GM18861 (cell line): ENCODE results near the gene KANSL1.
"Not testable (repeated sequence)": the region's sequence is repeated elsewhere in the genome, so short reads cannot be mapped to it uniquely, and the experiment has no call there.

ENCODE experiments used
- ATAC-seq: cut with Tn5 transposase; IDR thresholded peaks from one replicate; pipeline ENCODE4 v1.9.1; 2021; ENCODE audit not compliant: unreplicated experiment

KANSL1 gene

GRCh38 chr17:46192439-46193150 lies 634 bp downstream of the KANSL1 start:
- ATAC-seq, result peak; percentile 19

- no peak for ATAC-seq
Observed at GRCh38 chr17:46192189-46192438, 1.1 kb downstream of the KANSL1 start.

GRCh38 chr17:46191322-46192188 lies 1.7 kb downstream of the KANSL1 start:
- no peak for ATAC-seq

- no peak for ATAC-seq
Observed at GRCh38 chr17:46190763-46191162, 2.5 kb downstream of the KANSL1 start.

- not testable (repeated sequence) for ATAC-seq
Observed at GRCh38 chr17:46186827-46187235, 6.4 kb downstream of the KANSL1 start.

- ATAC-seq, result no peak
Observed at GRCh38 chr17:46184696-46185095, 8.5 kb downstream of the KANSL1 start.

- not testable (repeated sequence) for ATAC-seq
Observed at GRCh38 chr17:46183383-46183782, 9.8 kb downstream of the KANSL1 start.

- no peak for ATAC-seq
Observed at GRCh38 chr17:46182961-46183360, 10.3 kb downstream of the KANSL1 start.

GRCh38 chr17:46181940-46182339 lies 11.3 kb downstream of the KANSL1 start:
- ATAC-seq, result no peak

GRCh38 chr17:46181316-46181715 lies 11.9 kb downstream of the KANSL1 start:
- not testable (repeated sequence) for ATAC-seq

GRCh38 chr17:46180892-46181274 lies 12.3 kb downstream of the KANSL1 start:
- no peak for ATAC-seq

GRCh38 chr17:46180185-46180891 lies 12.9 kb downstream of the KANSL1 start:
- not testable (repeated sequence) for ATAC-seq

- ATAC-seq, result no peak
Observed at GRCh38 chr17:46179375-46179999, 13.7 kb downstream of the KANSL1 start.

GRCh38 chr17:46178550-46179214 lies 14.5 kb downstream of the KANSL1 start:
- ATAC-seq, result no peak

- no peak for ATAC-seq
Observed at GRCh38 chr17:46176975-46177374, 16.3 kb downstream of the KANSL1 start.

GRCh38 chr17:46175891-46176290 lies 17.3 kb downstream of the KANSL1 start:
- no peak for ATAC-seq

- no peak for ATAC-seq
Observed at GRCh38 chr17:46173153-46173552, 20.1 kb downstream of the KANSL1 start.

- ATAC-seq, result no peak
Observed at GRCh38 chr17:46171939-46172338, 21.3 kb downstream of the KANSL1 start.

- no peak for ATAC-seq
Observed at GRCh38 chr17:46170639-46171429, 22.4 kb downstream of the KANSL1 start.
